H9 (cell line): ENCODE data around the gene YWHAH. TPM values are rescaled to one million over a fixed set of nuclear protein-coding genes. Genes with fewer than 3 reads are reported as not detected.

Experiments used
- DNase-seq: peaks from one replicate; pipeline ENCODE4 v3.0.0-alpha.2; 2017
- H2AFZ ChIP-seq: one replicate; pipeline ENCODE4 v1.6.1; 2013; ENCODE audit warnings: mild to moderate bottlenecking, low read length, control low read depth, moderate library complexity
- H2AK5ac ChIP-seq: 2 replicates; pipeline ENCODE4 v1.6.1; 2013; ENCODE audit warnings: low read length, control low read depth, mixed read lengths; ENCODE audit not compliant: insufficient read length
- H2BK120ac ChIP-seq: one replicate; pipeline ENCODE4 v1.6.1; 2013; ENCODE audit warnings: low read depth, mild to moderate bottlenecking, low read length, control low read depth, inconsistent platforms; ENCODE audit not compliant: poor library complexity, severe bottlenecking
- H2BK12ac ChIP-seq: 2 replicates; pipeline ENCODE4 v1.6.1; 2013; ENCODE audit warnings: low read length, control low read depth, mixed read lengths, low read depth; ENCODE audit not compliant: insufficient read length
- H2BK15ac ChIP-seq: 2 replicates; pipeline ENCODE4 v1.6.1; 2013; ENCODE audit warnings: low read depth, low read length, control low read depth
- H2BK20ac ChIP-seq: one replicate; pipeline ENCODE4 v1.6.1; 2013; ENCODE audit warnings: low read depth, mild to moderate bottlenecking, low read length, control low read depth, inconsistent platforms; ENCODE audit not compliant: poor library complexity, severe bottlenecking
- H2BK5ac ChIP-seq: 2 replicates; pipeline ENCODE4 v1.6.1; 2013; ENCODE audit warnings: low read length, control low read depth, mixed read lengths; ENCODE audit not compliant: insufficient read length
- H3K14ac ChIP-seq: 2 replicates; pipeline ENCODE4 v1.6.1; 2013; ENCODE audit warnings: low read length, control low read depth; ENCODE audit not compliant: insufficient read depth
- H3K18ac ChIP-seq: 2 replicates; pipeline ENCODE4 v1.6.1; 2013; ENCODE audit warnings: low read depth, mild to moderate bottlenecking, mixed read lengths, low read length, control low read depth; ENCODE audit not compliant: insufficient read length
- H3K23ac ChIP-seq: 2 replicates; pipeline ENCODE4 v1.6.1; 2013; ENCODE audit warnings: low read length, control low read depth, mixed read lengths, low read depth; ENCODE audit not compliant: insufficient read length
- H3K23me2 ChIP-seq: 2 replicates; pipeline ENCODE4 v1.6.1; 2013; ENCODE audit warnings: low read depth, mild to moderate bottlenecking, mixed read lengths, low read length, control low read depth; ENCODE audit not compliant: insufficient read length, poor library complexity, severe bottlenecking
- H3K27ac ChIP-seq: 2 replicates; pipeline ENCODE4 v1.5.1; 2013; ENCODE audit warnings: low read length, control low read depth, mixed read lengths, low read depth; ENCODE audit not compliant: insufficient read length
- H3K27me3 ChIP-seq: 2 replicates; pipeline ENCODE4 v1.6.1; 2013; ENCODE audit warnings: low read length, control low read depth, inconsistent platforms; ENCODE audit not compliant: insufficient read depth
- H3K4ac ChIP-seq: 2 replicates; pipeline ENCODE4 v1.6.1; 2013; ENCODE audit warnings: low read depth, mild to moderate bottlenecking, control low read depth, inconsistent platforms, low read length, moderate library complexity
- H3K4me1 ChIP-seq: 2 replicates; pipeline ENCODE4 v1.6.1; 2013; ENCODE audit warnings: low read length, control low read depth, inconsistent platforms; ENCODE audit not compliant: insufficient read depth
- H3K4me2 ChIP-seq: 2 replicates; pipeline ENCODE4 v1.6.1; 2013; ENCODE audit warnings: low read length, control low read depth, mixed read lengths; ENCODE audit not compliant: insufficient read length, insufficient read depth
- H3K56ac ChIP-seq: 2 replicates; pipeline ENCODE4 v1.6.1; 2013; ENCODE audit warnings: low read depth, mild to moderate bottlenecking, mixed read lengths, low read length, control low read depth; ENCODE audit not compliant: insufficient read length
- H3K79me1 ChIP-seq: 2 replicates; pipeline ENCODE4 v1.6.1; 2013; ENCODE audit warnings: low read depth, mild to moderate bottlenecking, moderate library complexity, low read length, control low read depth, inconsistent platforms; ENCODE audit not compliant: insufficient read depth, poor library complexity, severe bottlenecking
- H3K79me2 ChIP-seq: 2 replicates; pipeline ENCODE4 v1.6.1; 2013; ENCODE audit warnings: low read length, control low read depth, inconsistent platforms; ENCODE audit not compliant: insufficient read depth
- H3K9ac ChIP-seq: 2 replicates; pipeline ENCODE4 v1.6.1; 2013; ENCODE audit warnings: low read length, control low read depth, mixed read lengths; ENCODE audit not compliant: insufficient read length; ENCODE audit errors: extremely low read depth
- H3K9me3 ChIP-seq: one replicate; pipeline ENCODE4 v1.6.1; 2013; ENCODE audit warnings: low read depth, low read length, inconsistent platforms; ENCODE audit not compliant: control insufficient read depth
- H3T11ph ChIP-seq: one replicate; pipeline ENCODE4 v1.6.1; 2013; ENCODE audit warnings: mild to moderate bottlenecking, low read length, control low read depth, inconsistent platforms
- H4K20me1 ChIP-seq: one replicate; pipeline ENCODE4 v1.6.1; 2013; ENCODE audit not compliant: control insufficient read depth, insufficient read length, insufficient read depth
- H4K5ac ChIP-seq: 2 replicates; pipeline ENCODE4 v1.6.1; 2013; ENCODE audit warnings: low read depth, mild to moderate bottlenecking, mixed read lengths, low read length, control low read depth; ENCODE audit not compliant: insufficient read length
- H4K8ac ChIP-seq: replicated peaks from 2 replicates; pipeline ENCODE4 v1.6.1; 2013; ENCODE audit warnings: low read length, control low read depth, mixed read lengths, low read depth; ENCODE audit not compliant: insufficient read length
- H4K91ac ChIP-seq: 2 replicates; pipeline ENCODE4 v1.6.1; 2013; ENCODE audit warnings: low read depth, mild to moderate bottlenecking, moderate library complexity, mixed read lengths, low read length, control low read depth; ENCODE audit not compliant: insufficient read length
- H3K27ac Mint-ChIP-seq, 3 experiments: 2 replicates in 2 of 3; 3 replicates in 1 of 3; pipeline ENCODE4 v1.8.0; 2020 to 2021; ENCODE audit warnings: mixed read lengths in 3 of 3, mild to moderate bottlenecking in 1 of 3, moderate library complexity in 1 of 3
- H3K27me3 Mint-ChIP-seq: 2 replicates; pipeline ENCODE4 v1.8.0; 2021; ENCODE audit warnings: low read depth, mild to moderate bottlenecking, moderate library complexity, mixed read lengths
- H3K36me3 Mint-ChIP-seq, 3 experiments: 2 replicates in 2 of 3; 3 replicates in 1 of 3; pipeline ENCODE4 v1.8.0; 2020 to 2021; ENCODE audit warnings: low read depth in 3 of 3, mixed read lengths in 3 of 3; ENCODE audit not compliant: insufficient read depth in 1 of 3
- H3K4me1 Mint-ChIP-seq, 2 experiments: 2 replicates each; pipeline ENCODE4 v1.8.0; 2020; ENCODE audit warnings: mixed read lengths in 2 of 2
- H3K4me3 Mint-ChIP-seq, 2 experiments: 2 replicates in 1 of 2; 3 replicates in 1 of 2; pipeline ENCODE4 v1.8.0; 2020 to 2021; ENCODE audit warnings: mild to moderate bottlenecking in 2 of 2, mixed read lengths in 2 of 2, moderate library complexity in 1 of 2
- H3K9me3 Mint-ChIP-seq, 2 experiments: 2 replicates in 1 of 2; 3 replicates in 1 of 2; pipeline ENCODE4 v1.8.0; 2020; ENCODE audit warnings: mild to moderate bottlenecking in 2 of 2, mixed read lengths in 2 of 2, moderate library complexity in 1 of 2
- WGBS: extraction: QIAGEN DNeasy Blood & Tissue Kit; methylation state at CpG from one replicate; pipeline ENCODE4 v1.1.7; 2013; ENCODE audit warnings: missing lambda C conversion rate, low lambda C conversion rate, mixed read lengths; ENCODE audit not compliant: insufficient read length; ENCODE audit errors: extremely low coverage; 5-methylcytosine and 5-hydroxymethylcytosine counted together
- total RNA-seq: library from RNA; stranded (reverse); gene quantifications from 2 replicates; pipeline ENCODE4 v1.2.1, GENCODE V29; 2021
- TF ChIP-seq, protein P1 (sequence below): fragments of 200-600 bp; sonication (generic); conservative IDR thresholded peaks from 3 replicates; pipeline ENCODE4 v1.8.0; 2021; ENCODE audit warnings: antibody characterized with exemption, mild to moderate bottlenecking

Gene YWHAH
- total RNA-seq, 1 experiment from 2014 or later = 250 TPM

DNA sequence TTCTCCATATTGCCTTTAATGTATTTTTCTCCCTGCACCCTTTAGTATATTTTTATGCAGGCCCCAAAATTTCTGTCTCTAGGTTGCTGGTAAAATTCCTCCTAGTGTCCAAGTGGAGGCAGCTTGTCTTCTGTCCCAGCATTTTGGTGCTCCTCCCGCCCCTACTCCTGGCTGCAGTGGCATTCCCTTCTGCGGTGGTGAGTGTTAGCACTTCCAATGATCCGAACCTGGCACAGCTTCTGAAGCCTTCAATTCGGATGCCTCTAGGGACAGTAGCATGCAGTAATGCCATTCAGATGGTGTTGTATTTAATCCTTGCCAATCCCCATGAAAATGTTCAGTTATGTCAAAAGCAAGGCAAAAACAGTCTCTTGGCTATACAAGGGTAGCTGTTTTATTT, 5.9 kb downstream of the YWHAH start:
- Histone ChIP-seq H2BK5ac (no peak overlapping the region), H3K9me3 (no peaks in the 10 kb centered on the region), H3K79me2 (peaks cover 67% of the 10 kb centered on the region; the same call in 1 of the 2 replicates), H3K18ac (no peak overlapping the region), H2AK5ac (no peak overlapping the region), H4K91ac (no peak overlapping the region), H3K4me1 (no peaks in the 10 kb centered on the region; the same call in none of the 2 replicates), H3K9ac (no peak overlapping the region), H4K8ac (no peak overlapping the region), H4K5ac (no peak overlapping the region), H3K79me1 (peaks cover 21% of the 10 kb centered on the region), H3K4me2 (no peak overlapping the region), H3K23ac (no peak overlapping the region), H2BK12ac (no peak overlapping the region), H3K27me3 (no peaks in the 10 kb centered on the region), H3T11ph (no peak overlapping the region), H3K56ac (no peak overlapping the region), H3K23me2 (peaks cover 9% of the 10 kb centered on the region), H3K27ac (no peak overlapping the region), H2AFZ (no peak overlapping the region), H3K14ac (no peak overlapping the region), H3K4ac (no peak overlapping the region), H4K20me1 (no peaks in the 10 kb centered on the region), H2BK15ac (no peak overlapping the region), H2BK20ac (no peak overlapping the region), H2BK120ac (no peak overlapping the region)
- peak overlapping the region in 1 of 2 experiments; percentile 49; a peak in 1 of 5 replicates for H3K4me3 Mint-ChIP-seq
- H3K27ac Mint-ChIP-seq = peak overlapping the region; percentile 49 to 68 (median 56); a peak in 3 of 7 replicates
- H3K9me3 Mint-ChIP-seq = no peaks in the 10 kb centered on the region
- TF ChIP-seq, protein P1, sequence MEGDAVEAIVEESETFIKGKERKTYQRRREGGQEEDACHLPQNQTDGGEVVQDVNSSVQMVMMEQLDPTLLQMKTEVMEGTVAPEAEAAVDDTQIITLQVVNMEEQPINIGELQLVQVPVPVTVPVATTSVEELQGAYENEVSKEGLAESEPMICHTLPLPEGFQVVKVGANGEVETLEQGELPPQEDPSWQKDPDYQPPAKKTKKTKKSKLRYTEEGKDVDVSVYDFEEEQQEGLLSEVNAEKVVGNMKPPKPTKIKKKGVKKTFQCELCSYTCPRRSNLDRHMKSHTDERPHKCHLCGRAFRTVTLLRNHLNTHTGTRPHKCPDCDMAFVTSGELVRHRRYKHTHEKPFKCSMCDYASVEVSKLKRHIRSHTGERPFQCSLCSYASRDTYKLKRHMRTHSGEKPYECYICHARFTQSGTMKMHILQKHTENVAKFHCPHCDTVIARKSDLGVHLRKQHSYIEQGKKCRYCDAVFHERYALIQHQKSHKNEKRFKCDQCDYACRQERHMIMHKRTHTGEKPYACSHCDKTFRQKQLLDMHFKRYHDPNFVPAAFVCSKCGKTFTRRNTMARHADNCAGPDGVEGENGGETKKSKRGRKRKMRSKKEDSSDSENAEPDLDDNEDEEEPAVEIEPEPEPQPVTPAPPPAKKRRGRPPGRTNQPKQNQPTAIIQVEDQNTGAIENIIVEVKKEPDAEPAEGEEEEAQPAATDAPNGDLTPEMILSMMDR = no peak
- no peaks in the 10 kb centered on the region for H3K27me3 Mint-ChIP-seq
- no peak for DNase-seq
- H3K4me1 Mint-ChIP-seq = peaks cover 43% of the 10 kb centered on the region in 2 experiments
- WGBS = no CpG with 5 or more reads among the region's 4 CpGs
- H3K36me3 Mint-ChIP-seq = peaks cover 24 to 46% (median 39%) of the 10 kb centered on the region in 3 experiments; a peak in 6 of 7 replicates
